GM18870 (cell line): ENCODE measurements around the gene PTPRO.
A peak's percentile ranks its signal among the peaks of the same experiment; 100 is the strongest.

Source experiments
- ATAC-seq: cut with Tn5 transposase; IDR thresholded peaks from one replicate; pipeline ENCODE4 v1.9.1; 2021; ENCODE audit warnings: moderate library complexity; ENCODE audit not compliant: unreplicated experiment

The PTPRO gene

DNA sequence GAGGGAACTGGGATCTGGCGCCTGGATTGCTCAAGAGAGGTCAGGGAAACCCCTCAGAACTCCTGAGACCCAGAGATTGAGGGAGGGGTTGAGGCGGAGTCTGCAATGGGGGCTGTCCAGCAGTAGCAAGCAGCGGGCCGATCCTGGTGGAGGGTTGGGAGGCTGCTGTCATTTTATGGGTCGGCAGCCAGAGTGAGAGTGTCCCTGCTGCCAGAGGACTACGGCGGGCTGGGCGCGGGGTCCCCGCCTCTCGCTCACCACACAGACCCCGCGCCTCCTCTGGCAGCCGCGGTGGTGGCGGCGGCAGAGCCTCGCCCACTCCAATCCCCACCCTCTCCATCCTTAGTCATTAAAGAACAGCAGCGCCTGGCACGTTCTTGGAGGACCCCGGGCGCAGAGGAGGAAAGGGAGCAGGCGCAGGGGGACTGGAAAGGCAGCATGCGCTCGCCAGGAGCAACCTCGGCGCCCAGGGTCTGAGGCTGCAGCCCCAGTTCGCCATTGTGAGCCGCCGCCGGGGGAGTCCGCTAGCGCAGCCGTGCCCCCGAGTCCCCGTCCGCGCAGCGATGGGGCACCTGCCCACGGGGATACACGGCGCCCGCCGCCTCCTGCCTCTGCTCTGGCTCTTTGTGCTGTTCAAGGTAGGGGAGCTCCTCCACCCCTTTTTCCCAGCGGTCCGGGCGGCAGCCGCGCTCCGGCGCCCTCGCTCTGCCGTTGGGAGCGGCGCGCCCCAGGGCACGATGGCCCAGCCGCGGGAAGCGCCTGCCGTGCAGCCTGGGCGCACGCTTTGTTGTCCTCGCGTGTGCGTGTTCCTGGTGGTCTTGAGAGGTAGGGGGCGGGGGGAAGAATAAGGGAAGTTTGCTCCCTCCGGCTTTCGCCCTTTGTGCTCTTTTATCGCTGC is at the start of gene PTPRO:
Gene PTPRO (plus strand): TSS at position 345 of the 898 bp plus-strand sequence.
- ATAC-seq = no peak

DNA sequence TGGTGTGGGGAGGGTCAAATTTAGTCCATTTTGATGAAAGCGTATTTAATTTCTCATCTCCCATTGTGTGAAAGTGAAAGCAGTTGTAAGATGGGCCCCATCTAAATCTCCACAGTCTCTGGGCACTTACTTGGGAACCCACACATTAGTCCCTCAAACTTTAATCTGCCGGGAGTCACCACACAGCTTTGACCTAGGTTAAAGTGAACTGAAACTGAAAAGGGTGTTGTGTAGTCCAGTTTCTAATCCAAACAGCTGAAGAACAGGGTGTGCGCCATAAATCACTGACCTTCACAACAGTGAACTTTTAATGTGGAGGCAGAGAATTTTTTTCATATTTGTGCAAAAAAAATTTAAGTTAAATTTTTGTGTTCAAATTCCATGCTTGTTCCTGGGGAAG is 48.4 kb upstream of the PTPRO start:
- no peak for ATAC-seq

DNA sequence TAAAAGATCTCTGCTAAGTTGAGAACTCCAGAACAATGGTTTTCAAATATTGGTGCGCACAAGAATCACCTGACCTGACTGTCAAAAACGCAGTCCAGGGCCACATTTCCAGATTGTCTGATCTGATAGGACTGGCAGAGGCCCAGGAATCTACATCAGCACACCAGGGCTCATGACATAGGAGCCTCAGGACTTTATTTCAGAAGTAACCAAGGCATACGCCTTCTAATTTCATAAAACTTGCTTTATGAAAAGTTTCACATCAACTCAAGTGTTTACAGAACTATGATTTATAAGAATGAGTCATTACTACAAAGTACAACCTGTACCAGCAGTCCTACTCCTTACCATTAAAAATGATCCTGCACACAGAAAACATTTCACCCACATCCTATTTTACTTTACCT is 47.7 kb upstream of the PTPRO start:
- ATAC-seq = no peak

DNA sequence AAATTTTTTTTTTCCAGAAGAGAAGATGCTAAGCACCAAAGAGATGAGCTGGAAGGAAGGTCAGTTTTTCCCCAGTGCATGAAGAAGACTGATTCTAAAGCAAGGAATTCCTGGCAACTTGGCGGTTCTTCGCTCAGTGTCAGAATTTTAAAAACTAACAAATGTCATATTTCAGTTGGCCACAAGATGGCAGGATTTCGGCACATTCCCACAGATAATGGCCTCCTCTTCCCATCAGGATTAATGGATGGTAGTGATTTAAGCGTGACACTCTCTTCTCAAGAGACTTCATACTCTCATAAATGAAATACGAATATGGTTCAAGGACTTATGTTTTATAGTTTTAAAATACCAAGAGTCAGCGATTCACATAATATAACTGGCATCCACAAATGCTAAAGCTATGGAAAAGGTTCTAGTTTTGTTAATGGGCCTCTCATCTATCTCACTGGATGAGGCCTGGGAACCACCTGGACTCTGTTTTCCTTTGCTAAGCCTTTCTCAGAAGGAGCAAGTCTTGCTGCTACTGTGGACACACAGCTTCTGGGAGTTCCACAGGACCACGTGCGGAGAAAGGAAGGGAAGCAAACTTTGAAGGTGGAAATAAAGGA is 46.1 kb upstream of the PTPRO start:
- no peak for ATAC-seq

DNA sequence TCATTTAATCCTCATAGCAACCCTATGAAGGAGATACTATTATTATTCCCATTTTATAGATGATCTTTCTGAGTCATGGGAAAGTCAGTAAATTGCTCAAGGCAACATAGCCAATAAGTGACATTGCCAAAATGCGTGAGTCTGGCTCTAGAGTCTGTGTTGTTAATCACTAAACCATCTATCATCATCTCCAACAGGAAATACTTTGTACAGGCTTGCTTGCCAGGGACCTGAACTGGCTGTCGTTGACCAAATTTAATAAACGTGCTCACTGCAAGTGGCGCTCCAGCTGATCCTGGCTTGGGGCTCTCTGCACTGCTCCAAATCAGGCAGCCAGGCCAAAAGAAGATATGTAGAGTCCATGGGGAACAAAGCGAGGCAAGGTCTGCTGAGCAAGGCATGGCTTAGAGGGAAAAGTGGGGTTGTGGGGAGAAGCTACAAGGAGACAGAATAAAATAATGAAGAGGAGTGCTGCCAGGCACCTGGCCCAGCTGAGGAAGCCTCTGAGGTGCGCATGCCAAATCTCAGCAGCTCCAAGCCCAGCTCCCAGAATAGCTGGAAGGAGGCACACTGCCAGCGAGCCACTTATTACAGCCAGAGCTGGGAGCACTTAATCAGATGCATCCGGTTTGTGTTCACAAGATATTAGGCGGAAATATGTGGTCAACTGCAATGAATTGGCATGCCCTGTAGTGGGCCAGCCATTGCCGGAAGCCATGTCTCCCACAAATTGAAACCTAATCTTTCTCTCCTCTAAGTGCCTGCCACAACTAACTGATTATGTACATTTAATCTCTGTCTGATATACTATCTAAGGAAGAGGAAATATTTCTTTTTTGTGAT is 43.3 kb upstream of the PTPRO start:
- ATAC-seq = peak; percentile 84

DNA sequence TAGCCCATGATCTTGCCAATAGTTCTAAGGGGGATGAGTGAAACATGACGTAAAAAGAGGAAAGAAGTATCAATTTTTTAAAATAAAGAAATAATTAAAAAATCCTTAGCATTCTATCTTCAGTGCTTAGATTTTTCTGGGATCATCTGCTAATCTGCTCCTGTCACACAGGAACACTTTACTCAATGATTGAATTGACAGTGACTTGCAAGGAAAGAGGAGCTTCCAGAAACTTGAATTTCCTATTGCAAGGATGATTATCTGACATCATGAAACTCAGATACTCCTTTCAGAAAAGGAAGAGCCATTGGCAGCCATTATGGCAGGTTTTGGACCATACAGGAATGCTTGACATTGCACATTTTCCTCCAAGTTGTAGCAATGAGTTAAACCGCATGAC is 41.4 kb upstream of the PTPRO start:
- ATAC-seq = no peak

DNA sequence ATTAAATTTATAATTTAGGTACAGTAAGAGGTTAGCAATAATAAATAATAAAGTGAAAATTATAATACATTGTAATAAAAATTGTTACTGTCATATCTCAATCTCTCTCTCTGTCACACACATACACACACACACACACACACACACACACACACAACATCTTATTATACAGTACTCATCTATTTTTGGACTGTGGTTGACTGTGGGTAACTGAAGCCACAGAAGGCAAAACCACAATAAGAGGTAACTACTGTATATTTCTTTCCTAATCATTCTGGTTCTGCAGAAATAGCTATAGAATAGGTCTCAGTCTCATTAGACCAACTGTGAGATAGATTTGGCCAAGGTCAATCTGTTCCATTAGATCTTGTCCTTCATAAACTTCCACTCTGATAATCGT is 33.1 kb upstream of the PTPRO start:
- no peak for ATAC-seq

DNA sequence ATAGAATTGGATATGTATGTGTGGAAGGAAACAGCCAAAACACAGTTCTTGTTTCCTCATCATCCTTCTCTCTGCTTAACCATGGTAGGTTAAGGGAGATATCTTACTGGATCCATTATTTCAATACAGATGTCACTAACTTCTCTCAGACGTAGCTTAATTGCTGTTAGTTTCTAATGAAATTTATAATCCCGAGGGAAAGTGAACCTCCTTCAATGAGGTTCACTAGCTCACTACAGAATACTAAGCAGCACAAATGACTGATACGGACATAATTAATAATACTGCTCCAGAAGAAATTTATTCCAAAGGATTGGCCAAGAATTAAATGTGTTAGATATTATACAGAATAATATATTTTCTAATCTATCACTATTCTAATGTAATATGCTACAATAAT is 28.6 kb upstream of the PTPRO start:
- ATAC-seq = no peak

DNA sequence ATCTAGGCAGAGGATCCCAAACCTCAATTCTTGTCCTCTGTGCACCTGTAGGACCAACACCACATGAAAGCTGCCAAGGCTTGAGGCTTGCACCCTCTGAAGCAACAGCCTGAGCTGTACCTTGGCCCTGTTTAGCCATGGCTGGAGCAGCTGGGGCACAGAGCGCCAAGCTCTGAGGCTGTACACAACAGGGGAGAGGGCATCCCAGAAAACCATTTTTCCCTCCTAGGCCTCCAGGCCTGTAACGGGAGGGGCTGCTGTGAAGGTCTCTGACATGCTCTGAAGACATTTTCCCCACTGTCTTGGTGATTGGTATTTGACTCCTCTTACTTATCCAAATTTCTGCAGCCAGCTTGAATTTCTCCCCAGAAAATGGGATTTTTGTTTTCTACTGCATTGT is 22.4 kb upstream of the PTPRO start:
- ATAC-seq = no peak

DNA sequence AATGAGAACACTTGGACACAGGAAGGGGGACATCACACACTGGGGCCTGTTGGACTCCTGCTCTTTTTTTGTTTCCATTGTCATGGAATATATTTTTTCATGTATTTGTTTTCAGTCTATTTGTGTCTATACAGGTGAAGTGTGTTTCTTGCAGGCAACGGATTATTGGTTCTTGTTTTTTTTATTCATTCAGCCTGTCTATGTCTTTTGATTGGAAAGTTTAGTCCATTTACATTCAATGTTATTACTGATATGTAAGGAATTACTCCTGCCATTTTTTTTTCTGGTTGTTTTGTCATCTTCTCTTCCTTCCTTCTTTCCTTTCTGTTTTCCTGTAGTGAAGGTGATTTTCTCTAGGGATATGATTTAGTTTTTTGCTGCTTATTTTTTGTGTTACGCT is 18.0 kb upstream of the PTPRO start:
- no peak for ATAC-seq

DNA sequence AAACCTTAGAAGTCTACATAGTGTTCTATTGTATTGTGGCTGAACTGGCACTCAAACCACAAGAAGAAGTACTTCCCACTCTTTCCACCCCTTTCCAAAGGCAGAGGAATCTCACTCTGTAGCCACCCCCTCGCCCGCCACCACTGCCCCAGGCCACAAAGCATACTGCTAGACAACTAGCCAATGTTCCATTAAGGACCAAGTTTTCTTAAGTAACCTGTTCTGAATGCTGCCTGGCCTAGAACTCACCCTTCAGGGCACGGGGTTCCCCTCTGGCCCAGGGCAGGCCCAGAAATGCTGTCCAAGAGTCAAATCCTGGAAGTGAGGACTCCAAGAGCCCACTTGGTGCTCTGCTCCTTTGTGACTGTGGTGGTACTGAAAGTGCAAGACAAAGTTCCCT is 15.7 kb upstream of the PTPRO start:
- ATAC-seq = no peak

DNA sequence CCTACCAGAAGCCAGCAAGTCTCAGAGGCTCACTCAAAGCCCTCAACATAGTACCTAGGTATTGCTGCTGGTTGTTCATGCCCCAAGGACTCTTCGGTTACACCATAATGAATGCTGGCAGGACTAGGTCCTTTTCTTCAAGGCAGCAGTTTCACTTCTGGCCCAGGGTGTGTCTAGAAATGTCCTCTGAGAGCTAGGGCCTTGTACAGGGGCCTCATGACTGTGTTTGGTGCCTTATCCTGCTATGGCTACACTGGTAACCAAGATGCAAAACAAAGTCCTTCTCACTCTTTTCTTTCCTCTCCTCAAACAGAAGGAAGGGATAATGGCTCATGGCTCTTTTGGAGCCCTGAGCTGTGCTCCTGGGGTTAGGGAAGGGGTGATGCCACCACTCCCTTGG is 15.2 kb upstream of the PTPRO start:
- no peak for ATAC-seq

DNA sequence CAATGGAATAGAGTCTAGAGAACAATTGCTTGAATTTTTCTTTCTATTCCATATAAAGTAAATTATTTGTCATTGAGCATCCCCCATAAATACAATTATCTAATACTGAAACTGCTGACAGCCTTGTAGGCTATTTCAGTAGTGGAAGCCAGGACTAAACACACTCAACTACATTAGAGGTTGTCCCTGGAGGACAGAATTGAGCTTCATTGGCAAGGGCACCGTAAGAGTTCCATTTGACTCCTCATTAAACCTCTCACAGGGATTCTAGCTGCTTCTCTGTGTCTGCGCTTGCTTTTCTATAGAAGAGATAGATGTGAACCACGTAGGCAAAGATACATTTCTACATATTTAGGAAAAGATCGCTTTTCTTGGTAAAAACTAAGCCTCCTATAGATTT is 3.5 kb upstream of the PTPRO start:
- ATAC-seq = no peak

DNA sequence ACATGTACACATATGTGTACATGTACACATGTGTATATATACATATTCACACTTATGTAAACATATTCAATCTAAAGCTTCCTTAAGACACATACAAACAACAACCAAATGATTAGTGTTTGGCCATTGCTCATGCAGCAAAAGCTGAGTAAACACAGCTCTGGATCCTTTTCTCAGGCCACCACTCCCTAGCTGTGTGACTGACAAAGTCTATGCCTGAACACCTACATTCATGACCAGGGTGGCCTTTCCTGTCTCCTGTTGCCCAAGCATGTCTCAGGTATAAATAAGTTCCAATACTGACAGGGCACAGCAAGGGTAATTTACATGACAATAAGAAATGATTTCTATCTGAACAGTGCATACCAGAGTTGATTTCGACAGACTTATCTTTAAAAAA is 1.4 kb upstream of the PTPRO start:
- no peak for ATAC-seq

DNA sequence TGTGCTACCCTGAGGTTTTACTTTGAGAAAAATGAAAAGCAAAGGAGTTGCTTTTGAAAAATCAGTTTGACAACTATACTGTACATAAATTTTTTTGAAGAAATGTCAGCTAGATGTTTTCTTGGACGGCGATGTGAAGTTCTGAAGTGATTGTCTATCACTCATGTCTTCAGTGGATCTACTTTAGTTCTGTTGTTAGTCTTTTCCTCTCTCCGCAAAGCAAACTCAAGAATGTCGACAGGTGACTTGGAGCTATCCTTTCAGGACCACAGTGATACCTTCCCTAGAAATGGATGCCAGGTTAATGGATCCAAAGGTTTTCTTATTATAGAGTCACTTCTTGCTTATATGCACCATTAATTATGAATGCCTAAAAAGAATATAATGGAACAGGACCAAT is 1.2 kb downstream of the PTPRO start:
- no peak for ATAC-seq

DNA sequence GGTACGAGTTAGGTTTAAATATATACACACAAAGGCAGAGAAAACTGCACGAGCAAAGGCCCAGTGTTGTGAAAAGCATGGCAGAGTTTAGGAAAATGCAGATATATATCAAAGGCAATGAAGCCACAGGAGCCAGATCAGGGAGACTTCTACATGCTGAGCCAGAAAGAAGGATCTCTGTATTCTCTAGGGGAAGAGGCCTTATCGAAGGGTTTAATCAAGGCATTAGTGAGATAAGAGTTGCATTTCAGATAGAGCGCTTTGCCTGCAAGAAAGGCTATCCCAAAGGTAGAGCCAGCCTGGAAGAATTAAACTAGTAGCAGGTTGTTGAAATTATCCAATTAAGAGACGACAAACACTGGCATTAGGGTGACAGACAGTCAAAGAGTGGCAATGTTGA is 7.6 kb downstream of the PTPRO start:
- ATAC-seq = no peak

DNA sequence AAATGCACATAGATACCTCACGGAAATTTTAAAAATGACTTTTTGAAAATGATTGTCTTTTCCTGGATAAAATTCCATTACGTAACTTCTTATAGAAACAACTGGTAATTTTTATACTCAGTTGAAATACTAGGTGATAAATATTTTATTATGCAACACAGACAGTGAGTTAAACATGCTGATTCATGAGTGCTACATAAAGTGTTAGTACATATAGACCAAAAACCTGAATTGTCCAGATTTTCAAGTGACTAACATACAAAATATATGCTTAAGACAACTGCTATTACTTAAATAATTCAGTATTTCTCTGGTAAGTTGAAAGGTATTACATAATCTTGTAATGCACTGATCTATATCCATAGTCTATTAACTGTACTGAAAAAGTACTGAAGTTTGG is 11.9 kb downstream of the PTPRO start:
- no peak for ATAC-seq

DNA sequence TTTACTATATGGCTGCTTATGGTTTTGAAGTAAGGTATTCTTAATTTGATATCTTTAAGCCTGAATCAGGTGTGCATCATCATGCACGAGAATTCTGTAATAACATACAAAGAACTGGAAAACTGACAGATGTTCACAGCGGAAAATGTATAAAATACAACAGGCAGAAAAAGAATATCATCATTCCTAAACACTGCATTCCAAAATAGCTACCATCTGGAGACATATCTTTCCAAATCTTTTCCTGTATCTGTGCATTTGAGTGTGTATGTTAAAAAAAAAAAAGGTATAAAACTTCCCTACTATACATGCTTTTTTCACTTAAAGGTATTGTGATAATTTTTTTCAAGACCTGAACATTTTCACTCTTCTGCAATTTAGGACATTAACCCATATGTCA is 13.7 kb downstream of the PTPRO start:
- no peak for ATAC-seq

DNA sequence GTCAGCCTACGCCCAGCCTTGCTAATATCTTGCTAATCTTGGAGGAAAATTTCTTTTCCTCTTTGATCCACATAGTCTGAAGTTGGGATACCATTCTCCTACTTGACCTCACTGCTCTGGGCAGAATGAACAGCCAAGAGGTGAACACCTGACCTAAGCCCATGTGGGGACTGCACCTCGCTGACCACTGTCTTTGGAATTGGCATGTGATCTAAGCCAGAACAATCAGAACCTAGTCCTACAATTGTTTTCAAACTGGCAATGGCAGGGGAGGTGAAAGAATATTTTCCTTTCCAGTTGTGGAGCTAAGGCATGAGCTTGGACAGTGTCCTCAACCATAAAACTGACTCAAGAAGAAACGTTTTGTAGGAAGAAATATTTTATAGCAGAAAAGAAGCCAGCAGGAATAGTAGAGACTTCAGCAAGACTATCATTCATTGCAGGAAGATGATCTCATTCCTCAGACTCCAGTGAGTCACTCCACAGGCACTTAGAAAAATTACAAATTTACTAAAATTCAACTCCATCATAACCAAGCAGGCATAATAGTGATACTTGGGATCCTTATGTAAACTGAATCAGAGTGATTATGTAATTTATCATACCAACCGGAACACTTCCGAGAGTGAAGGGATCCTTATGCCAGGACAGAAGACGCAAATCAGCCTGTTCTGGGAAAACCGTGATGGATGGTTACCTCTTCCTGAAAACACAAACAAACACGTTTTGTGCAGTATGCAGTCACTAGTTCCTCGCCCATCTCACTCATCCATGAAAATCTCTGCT is 14.7 kb downstream of the PTPRO start:
- no peak for ATAC-seq

DNA sequence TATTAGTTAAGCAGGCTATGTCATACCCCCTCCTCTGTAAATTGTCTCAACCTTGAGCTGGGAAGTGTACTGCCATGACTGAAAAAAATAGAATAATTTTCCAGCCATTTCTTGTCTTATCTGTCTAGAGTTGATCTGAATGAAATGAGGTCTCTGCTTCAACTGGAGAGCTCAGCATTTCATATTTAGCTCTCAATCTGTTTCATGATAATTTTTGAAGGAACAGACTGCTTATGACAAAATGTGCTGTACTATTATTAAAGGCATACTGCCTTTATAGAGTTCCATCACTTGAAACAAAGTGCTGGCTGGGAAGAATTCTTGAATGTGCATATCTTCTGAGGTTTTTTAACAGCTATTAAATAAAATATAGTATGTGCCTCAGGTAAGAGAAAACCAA is 19.1 kb downstream of the PTPRO start:
- no peak for ATAC-seq

DNA sequence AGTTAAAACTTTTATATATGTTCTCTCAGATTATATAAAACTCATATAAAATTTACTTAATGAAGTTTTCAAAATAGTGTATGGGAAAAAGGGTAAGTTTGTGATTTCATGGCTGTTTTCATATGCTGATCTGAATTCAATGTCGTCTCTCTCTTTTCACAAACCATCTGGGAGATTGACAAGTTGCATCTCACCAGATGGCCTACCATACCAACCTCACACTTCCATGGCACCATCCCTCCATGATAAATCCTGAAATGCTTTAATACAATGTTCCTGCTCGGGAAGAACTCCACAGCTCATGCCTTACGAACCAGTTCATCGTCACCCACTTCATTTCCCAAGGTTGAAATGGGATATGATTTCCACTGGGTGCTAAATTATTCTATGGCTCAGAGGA is 22.3 kb downstream of the PTPRO start:
- no peak for ATAC-seq
